Neural progenitor cell (in vitro differentiated cells): ENCODE measurements around the gene OVCA2. TPM values are rescaled to one million over a fixed set of nuclear protein-coding genes. Genes with fewer than 3 reads are reported as not detected.
"Not testable (repeated sequence)": the region's sequence is repeated elsewhere in the genome, so short reads cannot be mapped to it uniquely, and the experiment has no call there.

Experiments
- DNase-seq: peaks from one replicate; pipeline ENCODE4 v3.0.0-alpha.2; 2016; ENCODE audit warnings: low spot score
- H2AFZ ChIP-seq: fragments of 200-600 bp; sonication (generic); replicated peaks from 2 replicates; pipeline ENCODE4 v1.6.1; 2016; ENCODE audit warnings: antibody characterized with exemption
- H3F3A ChIP-seq: fragments of 200-600 bp; sonication (generic); 2 replicates; pipeline ENCODE4 v1.6.1; 2016; ENCODE audit warnings: antibody characterized with exemption, low read depth
- H3K27ac ChIP-seq: fragments of 200-600 bp; sonication (generic); 2 replicates; pipeline ENCODE4 v1.5.1; 2016; ENCODE audit warnings: mild to moderate bottlenecking
- H3K27me3 ChIP-seq: fragments of 200-600 bp; sonication (generic); 2 replicates; pipeline ENCODE4 v1.6.1; 2016; ENCODE audit warnings: mild to moderate bottlenecking, moderate library complexity
- H3K36me3 ChIP-seq: fragments of 200-600 bp; sonication (generic); 2 replicates; pipeline ENCODE4 v1.5.1; 2016
- H3K4me1 ChIP-seq: fragments of 200-600 bp; sonication (generic); 2 replicates; pipeline ENCODE4 v1.6.1; 2016; ENCODE audit warnings: mixed run types
- H3K4me2 ChIP-seq: fragments of 200-600 bp; sonication (generic); 2 replicates; pipeline ENCODE4 v1.6.1; 2016
- H3K4me3 ChIP-seq: fragments of 200-600 bp; sonication (generic); 2 replicates; pipeline ENCODE4 v1.5.1; 2016
- H3K79me2 ChIP-seq: fragments of 200-600 bp; sonication (generic); 2 replicates; pipeline ENCODE4 v1.6.1; 2016; ENCODE audit warnings: low read depth
- H3K9ac ChIP-seq: fragments of 200-600 bp; sonication (generic); 2 replicates; pipeline ENCODE4 v1.6.1; 2016
- H3K9me3 ChIP-seq: fragments of 200-600 bp; sonication (generic); 2 replicates; pipeline ENCODE4 v1.5.1; 2016; ENCODE audit warnings: low read depth
- H4K20me1 ChIP-seq: fragments of 200-600 bp; sonication (generic); 2 replicates; pipeline ENCODE4 v1.6.1; 2016; ENCODE audit warnings: low read depth
- H3K27ac Mint-ChIP-seq: 3 replicates; pipeline ENCODE4 v1.8.0; 2021; ENCODE audit warnings: mixed read lengths
- H3K27me3 Mint-ChIP-seq: 2 replicates; pipeline ENCODE4 v1.8.0; 2022; ENCODE audit warnings: low read depth, mild to moderate bottlenecking, inconsistent platforms, moderate library complexity, mixed read lengths; ENCODE audit not compliant: insufficient read depth
- H3K36me3 Mint-ChIP-seq: 3 replicates; pipeline ENCODE4 v1.8.0; 2021; ENCODE audit warnings: mixed read lengths
- H3K4me1 Mint-ChIP-seq: 3 replicates; pipeline ENCODE4 v1.8.0; 2021; ENCODE audit warnings: mixed read lengths
- H3K4me3 Mint-ChIP-seq: 3 replicates; pipeline ENCODE4 v1.8.0; 2021; ENCODE audit warnings: mild to moderate bottlenecking, moderate library complexity, mixed read lengths
- H3K9me3 Mint-ChIP-seq: 3 replicates; pipeline ENCODE4 v1.8.0; 2020; ENCODE audit warnings: mixed read lengths
- EZH2 ChIP-seq: fragments of 200-600 bp; sonication (generic); IDR thresholded peaks from 2 replicates; pipeline ENCODE4 v1.6.1; 2017; ENCODE audit warnings: antibody characterized with exemption, mild to moderate bottlenecking, moderate library complexity
- EZH2phosphoT487 ChIP-seq: fragments of 200-600 bp; sonication (generic); IDR thresholded peaks from 2 replicates; pipeline ENCODE4 v1.6.1; 2017; ENCODE audit warnings: antibody characterized with exemption
- total RNA-seq: library from RNA; depleted of rRNA; stranded (reverse); fragments of >200 nt; gene quantifications from 2 replicates; pipeline ENCODE4 v1.2.3, GENCODE V29; 2015; ENCODE audit warnings: low replicate concordance
- TF ChIP-seq, protein P1 (sequence below): fragments of 200-600 bp; sonication (generic); IDR thresholded peaks from 2 replicates; pipeline ENCODE4 v1.5.1; 2017; ENCODE audit warnings: antibody characterized with exemption, mild to moderate bottlenecking

The OVCA2 gene
- total RNA-seq, 1 donor from 2014 or later: 5.4 TPM

DNA sequence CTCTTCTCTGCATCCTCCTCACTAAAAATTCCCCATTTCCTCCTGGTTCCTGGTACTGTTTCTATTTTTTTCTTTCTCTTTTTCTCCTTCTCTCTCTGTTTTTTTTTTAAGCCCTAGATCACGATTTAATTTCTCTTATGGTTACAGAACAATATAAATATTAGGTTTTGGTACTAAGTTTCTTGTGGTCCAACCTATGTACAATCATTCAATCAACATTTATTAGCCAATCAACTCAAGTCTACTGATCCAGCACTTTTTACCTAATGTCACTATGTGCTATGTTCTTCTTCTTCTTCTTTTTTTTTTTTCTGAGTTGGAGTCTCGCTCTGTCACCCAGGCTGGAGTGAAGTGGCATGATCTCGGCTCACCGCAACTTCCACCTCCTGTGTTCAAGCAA is 29.3 kb upstream of the OVCA2 start:
- TF ChIP-seq EZH2phosphoT487 (no peak), EZH2 (no peak)
- TF ChIP-seq, protein P1, sequence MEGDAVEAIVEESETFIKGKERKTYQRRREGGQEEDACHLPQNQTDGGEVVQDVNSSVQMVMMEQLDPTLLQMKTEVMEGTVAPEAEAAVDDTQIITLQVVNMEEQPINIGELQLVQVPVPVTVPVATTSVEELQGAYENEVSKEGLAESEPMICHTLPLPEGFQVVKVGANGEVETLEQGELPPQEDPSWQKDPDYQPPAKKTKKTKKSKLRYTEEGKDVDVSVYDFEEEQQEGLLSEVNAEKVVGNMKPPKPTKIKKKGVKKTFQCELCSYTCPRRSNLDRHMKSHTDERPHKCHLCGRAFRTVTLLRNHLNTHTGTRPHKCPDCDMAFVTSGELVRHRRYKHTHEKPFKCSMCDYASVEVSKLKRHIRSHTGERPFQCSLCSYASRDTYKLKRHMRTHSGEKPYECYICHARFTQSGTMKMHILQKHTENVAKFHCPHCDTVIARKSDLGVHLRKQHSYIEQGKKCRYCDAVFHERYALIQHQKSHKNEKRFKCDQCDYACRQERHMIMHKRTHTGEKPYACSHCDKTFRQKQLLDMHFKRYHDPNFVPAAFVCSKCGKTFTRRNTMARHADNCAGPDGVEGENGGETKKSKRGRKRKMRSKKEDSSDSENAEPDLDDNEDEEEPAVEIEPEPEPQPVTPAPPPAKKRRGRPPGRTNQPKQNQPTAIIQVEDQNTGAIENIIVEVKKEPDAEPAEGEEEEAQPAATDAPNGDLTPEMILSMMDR: no peak
- peaks cover 12% of the 10 kb centered on the region for H4K20me1 ChIP-seq
- no peaks in the 10 kb centered on the region for H3K79me2 ChIP-seq
- H3K27me3 Mint-ChIP-seq: peaks cover 19% of the 10 kb centered on the region
- H2AFZ ChIP-seq: no peak overlapping the region
- H3K4me1 Mint-ChIP-seq: peaks cover 37% of the 10 kb centered on the region
- no peaks in the 10 kb centered on the region for H3K36me3 Mint-ChIP-seq
- no peak for DNase-seq
- no peaks in the 10 kb centered on the region for H3K36me3 ChIP-seq
- no peak overlapping the region for H3K4me3 ChIP-seq
- no peaks in the 10 kb centered on the region for H3K9me3 ChIP-seq
- no peak overlapping the region for H3K27ac Mint-ChIP-seq
- H3K27ac ChIP-seq: no peak overlapping the region
- H3K9ac ChIP-seq: no peak overlapping the region
- H3K4me3 Mint-ChIP-seq: no peak overlapping the region
- H3K4me1 ChIP-seq: peaks cover 12% of the 10 kb centered on the region
- H3K27me3 ChIP-seq: peaks cover 57% of the 10 kb centered on the region
- H3F3A ChIP-seq: peaks cover 15% of the 10 kb centered on the region
- H3K4me2 ChIP-seq: no peak overlapping the region
- H3K9me3 Mint-ChIP-seq: no peaks in the 10 kb centered on the region

DNA sequence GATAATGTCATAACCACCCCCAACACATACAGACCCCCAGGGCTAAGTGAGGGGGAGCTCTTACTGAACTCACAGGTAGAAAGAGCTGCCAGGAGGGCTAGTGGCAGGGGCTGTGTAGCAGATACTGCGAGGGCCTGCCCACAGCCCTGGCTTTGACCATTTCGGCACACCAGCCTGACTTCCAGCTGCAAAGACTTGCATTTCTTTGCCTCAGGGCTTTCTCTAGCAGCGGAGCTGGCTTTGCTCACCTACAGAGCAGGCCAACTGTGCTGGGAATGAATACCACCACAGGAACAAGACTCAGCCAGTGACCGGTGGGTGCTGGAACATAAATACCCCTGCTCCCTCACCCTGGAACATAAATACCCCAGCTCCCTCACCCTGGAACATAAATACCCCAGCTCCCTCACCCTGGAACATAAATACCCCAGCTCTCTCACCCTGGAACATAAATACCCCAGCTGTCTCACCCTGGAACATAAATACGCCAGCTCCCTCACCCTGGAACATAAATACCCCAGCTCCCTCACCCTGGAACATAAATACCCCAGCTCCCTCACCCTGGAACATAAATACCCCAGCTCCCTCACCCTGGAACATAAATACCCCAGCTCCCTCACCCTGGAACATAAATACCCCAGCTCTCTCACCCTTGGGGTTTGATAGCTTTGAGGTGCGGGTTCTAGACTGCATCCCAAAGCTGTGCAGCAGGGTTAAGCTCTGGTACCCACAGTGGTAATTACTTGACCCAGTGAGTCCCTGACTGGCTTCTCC is 28.4 kb upstream of the OVCA2 start:
- peaks cover 19% of the 10 kb centered on the region for H3K27me3 Mint-ChIP-seq
- not testable (repeated sequence) for H3K9me3 Mint-ChIP-seq, DNase-seq

DNA sequence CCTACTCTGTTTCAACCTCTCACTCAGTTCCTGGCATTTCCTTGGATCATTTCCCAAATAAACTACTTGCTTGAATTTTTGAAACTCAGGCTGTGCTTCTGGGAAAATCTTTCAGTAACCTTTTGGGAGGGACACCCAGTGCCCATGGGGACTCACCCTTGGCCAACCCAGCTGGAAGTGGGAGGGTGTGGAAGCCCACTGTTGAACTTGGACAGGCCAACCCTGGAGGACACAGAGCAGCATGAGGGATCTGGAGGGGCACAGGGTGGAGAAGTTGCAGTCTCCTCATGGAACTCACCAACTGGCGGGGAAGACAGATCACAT is 27.9 kb upstream of the OVCA2 start:
- TF ChIP-seq, protein P1: no peak
- TF ChIP-seq EZH2phosphoT487 (no peak), EZH2 (no peak)
- Histone ChIP-seq H3F3A (peaks cover 15% of the 10 kb centered on the region), H3K4me3 (no peak overlapping the region), H2AFZ (no peak overlapping the region), H3K79me2 (no peaks in the 10 kb centered on the region), H3K9ac (no peak overlapping the region), H3K9me3 (no peaks in the 10 kb centered on the region), H3K36me3 (no peaks in the 10 kb centered on the region), H3K27ac (no peak overlapping the region), H4K20me1 (peaks cover 12% of the 10 kb centered on the region), H3K4me1 (peaks cover 12% of the 10 kb centered on the region), H3K27me3 (peaks cover 71% of the 10 kb centered on the region), H3K4me2 (no peak overlapping the region)
- Mint-ChIP-seq H3K4me1 (peaks cover 50% of the 10 kb centered on the region), H3K9me3 (no peaks in the 10 kb centered on the region), H3K4me3 (no peak overlapping the region), H3K27me3 (peaks cover 19% of the 10 kb centered on the region), H3K36me3 (no peaks in the 10 kb centered on the region), H3K27ac (no peak overlapping the region)
- DNase-seq: no peak

More for the DNA sequence above, 28.4 kb upstream of the OVCA2 start:
- not testable (repeated sequence) for H3K36me3 ChIP-seq, H2AFZ ChIP-seq, H3K9me3 ChIP-seq, H3K27ac ChIP-seq, H3K4me3 ChIP-seq, H3K36me3 Mint-ChIP-seq, H3K4me3 Mint-ChIP-seq, H3K79me2 ChIP-seq, H3K9ac ChIP-seq, H3K4me2 ChIP-seq
- peaks cover 66% of the 10 kb centered on the region for H3K27me3 ChIP-seq
- Mint-ChIP-seq H3K4me1 (peaks cover 46% of the 10 kb centered on the region), H3K27ac (peak overlapping the region; percentile 14)
- peaks cover 15% of the 10 kb centered on the region for H3F3A ChIP-seq
- peaks cover 12% of the 10 kb centered on the region for H4K20me1 ChIP-seq
- peaks cover 12% of the 10 kb centered on the region for H3K4me1 ChIP-seq

DNA sequence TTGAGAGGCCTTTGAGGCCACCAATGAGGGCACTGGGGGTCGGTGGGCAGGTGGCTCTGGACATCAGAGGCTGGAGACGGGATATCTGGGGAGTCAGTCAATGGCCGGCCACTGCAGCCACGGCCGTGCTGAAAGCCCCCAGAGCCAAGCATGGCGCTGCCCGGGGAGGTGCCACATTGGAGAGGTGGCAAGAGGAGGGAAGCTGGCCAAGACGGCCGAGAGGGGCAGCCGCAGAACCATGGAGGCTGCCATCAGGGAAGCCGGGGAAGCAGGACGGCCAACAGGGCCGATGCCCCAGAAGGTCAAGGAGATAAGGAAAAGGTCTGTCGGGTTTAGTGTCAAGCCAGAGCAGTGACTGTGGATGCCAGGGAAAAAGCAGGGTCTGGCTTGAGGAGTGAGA is 26.5 kb upstream of the OVCA2 start:
- H3K27me3 Mint-ChIP-seq: peaks cover 20% of the 10 kb centered on the region
- Histone ChIP-seq H3K4me1 (peaks cover 12% of the 10 kb centered on the region), H3F3A (peaks cover 15% of the 10 kb centered on the region), H3K36me3 (no peaks in the 10 kb centered on the region), H3K4me3 (no peak overlapping the region), H2AFZ (no peak overlapping the region), H3K27ac (no peak overlapping the region), H3K9ac (no peak overlapping the region), H3K79me2 (no peaks in the 10 kb centered on the region), H3K27me3 (peaks cover 85% of the 10 kb centered on the region), H3K9me3 (no peaks in the 10 kb centered on the region), H4K20me1 (peaks cover 12% of the 10 kb centered on the region), H3K4me2 (no peak overlapping the region)
- peak overlapping the region; percentile 24 for H3K4me3 Mint-ChIP-seq
- DNase-seq: no peak
- TF ChIP-seq, protein P1: no peak
- TF ChIP-seq EZH2phosphoT487 (no peak), EZH2 (no peak)
- no peak overlapping the region for H3K27ac Mint-ChIP-seq
- no peaks in the 10 kb centered on the region for H3K9me3 Mint-ChIP-seq
- no peaks in the 10 kb centered on the region for H3K36me3 Mint-ChIP-seq
- H3K4me1 Mint-ChIP-seq: peaks cover 62% of the 10 kb centered on the region
